AG10803 (cell line): ENCODE measurements around the gene COQ10A.

ENCODE experiments used
- DNase-seq: peaks from one replicate; pipeline ENCODE4 v3.0.0; 2010; ENCODE audit warnings: low read depth
- H3K4me3 ChIP-seq: 2 replicates; pipeline ENCODE4 v1.5.1; 2011; ENCODE audit warnings: mild to moderate bottlenecking, low read length, control low read depth
- TF ChIP-seq, protein P1 (sequence below): conservative IDR thresholded peaks from 2 replicates; pipeline ENCODE4 v1.5.1; 2011; ENCODE audit warnings: mild to moderate bottlenecking, low read length, control low read depth, inconsistent platforms

Gene COQ10A

DNA sequence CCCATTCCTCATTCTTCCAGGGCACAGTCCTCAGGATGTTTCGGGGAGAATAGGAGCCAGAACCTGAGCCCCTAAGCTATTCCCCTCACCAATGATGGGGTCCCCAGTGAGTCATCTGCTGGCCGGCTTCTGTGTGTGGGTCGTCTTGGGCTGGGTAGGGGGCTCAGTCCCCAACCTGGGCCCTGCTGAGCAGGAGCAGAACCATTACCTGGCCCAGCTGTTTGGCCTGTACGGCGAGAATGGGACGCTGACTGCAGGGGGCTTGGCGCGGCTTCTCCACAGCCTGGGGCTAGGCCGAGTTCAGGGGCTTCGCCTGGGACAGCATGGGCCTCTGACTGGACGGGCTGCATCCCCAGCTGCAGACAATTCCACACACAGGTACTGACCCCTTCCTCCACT is 35.6 kb upstream of the COQ10A start:
- no peak for DNase-seq
- TF ChIP-seq, protein P1, sequence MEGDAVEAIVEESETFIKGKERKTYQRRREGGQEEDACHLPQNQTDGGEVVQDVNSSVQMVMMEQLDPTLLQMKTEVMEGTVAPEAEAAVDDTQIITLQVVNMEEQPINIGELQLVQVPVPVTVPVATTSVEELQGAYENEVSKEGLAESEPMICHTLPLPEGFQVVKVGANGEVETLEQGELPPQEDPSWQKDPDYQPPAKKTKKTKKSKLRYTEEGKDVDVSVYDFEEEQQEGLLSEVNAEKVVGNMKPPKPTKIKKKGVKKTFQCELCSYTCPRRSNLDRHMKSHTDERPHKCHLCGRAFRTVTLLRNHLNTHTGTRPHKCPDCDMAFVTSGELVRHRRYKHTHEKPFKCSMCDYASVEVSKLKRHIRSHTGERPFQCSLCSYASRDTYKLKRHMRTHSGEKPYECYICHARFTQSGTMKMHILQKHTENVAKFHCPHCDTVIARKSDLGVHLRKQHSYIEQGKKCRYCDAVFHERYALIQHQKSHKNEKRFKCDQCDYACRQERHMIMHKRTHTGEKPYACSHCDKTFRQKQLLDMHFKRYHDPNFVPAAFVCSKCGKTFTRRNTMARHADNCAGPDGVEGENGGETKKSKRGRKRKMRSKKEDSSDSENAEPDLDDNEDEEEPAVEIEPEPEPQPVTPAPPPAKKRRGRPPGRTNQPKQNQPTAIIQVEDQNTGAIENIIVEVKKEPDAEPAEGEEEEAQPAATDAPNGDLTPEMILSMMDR, result no peak
- H3K4me3 ChIP-seq, result no peak overlapping the region

DNA sequence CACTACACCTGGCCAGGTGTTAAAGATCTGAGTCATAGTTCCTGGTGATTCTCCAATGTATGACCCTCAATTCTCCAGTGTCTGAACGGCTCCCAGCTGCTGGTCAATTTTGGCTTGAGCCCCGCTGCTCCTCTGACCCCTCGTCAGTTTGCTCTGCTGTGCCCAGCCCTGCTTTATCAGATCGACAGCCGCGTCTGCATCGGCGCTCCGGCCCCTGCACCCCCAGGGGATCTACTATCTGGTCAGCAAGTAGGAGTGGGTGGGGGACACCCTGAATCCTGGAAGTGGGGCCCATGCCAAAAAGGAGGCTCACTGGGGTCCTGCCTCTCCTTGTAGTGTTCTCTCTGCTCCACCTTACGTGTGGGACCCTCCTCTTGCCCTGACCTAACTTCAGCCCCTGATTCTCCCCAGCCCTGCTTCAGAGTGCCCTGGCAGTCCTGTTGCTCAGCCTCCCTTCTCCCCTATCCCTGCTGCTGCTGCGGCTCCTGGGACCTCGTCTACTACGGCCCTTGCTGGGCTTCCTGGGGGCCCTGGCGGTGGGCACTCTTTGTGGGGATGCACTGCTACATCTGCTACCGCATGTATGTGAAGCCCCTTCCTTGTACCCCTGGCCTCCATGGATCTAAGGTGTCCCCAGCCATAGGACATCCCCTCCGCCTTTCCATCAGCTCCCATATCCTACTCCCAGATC is 31.9 kb upstream of the COQ10A start:
- TF ChIP-seq, protein P1, result no peak
- no peak overlapping the region for H3K4me3 ChIP-seq
- DNase-seq, result no peak

DNA sequence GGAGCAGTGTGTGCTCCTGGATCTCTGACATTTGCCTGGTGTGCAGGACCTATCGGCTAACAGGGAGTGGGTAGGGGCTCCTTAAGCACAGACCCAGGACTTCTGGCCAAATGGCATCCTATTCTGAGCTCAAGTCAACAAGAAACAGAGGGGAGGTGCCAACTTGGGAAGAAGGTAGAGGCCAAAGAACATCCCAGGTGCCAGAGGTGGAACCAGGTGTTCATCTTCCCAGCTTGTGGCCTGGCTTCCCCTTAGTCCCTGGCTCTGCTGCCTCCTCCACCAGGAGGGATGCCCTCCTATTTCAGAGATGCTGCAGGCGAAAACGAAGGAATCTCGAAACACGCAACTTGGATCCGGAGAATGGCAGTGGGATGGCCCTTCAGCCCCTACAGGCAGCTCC is 30.7 kb upstream of the COQ10A start:
- H3K4me3 ChIP-seq, result no peak overlapping the region
- TF ChIP-seq, protein P1, result no peak
- no peak for DNase-seq

DNA sequence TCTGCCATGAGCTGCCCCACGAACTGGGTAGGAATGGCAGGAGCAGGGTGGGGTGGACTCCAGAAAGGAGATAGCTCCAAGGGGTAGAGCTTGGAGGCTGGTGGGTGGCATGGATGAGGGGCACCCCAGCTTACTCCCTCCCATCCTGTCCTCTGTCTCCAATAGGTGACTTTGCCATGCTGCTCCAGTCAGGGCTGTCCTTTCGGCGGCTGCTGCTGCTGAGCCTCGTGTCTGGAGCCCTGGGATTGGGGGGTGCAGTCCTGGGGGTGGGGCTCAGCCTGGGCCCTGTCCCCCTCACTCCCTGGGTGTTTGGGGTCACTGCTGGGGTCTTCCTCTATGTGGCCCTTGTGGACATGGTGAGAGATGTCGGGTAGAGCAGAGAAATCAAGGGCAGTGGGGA is 29.8 kb upstream of the COQ10A start:
- no peak for DNase-seq
- TF ChIP-seq, protein P1, result no peak
- H3K4me3 ChIP-seq, result no peak overlapping the region

DNA sequence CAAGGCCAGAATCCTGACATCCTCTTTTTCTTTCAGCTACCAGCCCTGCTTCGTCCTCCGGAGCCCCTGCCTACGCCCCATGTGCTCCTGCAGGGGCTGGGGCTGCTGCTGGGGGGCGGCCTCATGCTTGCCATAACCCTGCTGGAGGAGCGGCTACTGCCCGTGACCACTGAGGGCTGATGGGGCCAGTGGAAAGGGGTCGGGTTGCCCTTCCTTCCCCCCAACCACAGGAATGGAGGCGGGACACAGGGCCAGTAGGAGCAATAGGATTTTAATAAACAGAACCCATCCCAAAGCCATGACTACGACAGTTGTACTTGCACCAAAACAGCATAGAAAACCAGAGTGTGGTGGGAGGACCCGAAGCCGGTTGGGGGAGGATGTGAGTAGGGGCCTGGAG is 29.2 kb upstream of the COQ10A start:
- no peak for DNase-seq

DNA sequence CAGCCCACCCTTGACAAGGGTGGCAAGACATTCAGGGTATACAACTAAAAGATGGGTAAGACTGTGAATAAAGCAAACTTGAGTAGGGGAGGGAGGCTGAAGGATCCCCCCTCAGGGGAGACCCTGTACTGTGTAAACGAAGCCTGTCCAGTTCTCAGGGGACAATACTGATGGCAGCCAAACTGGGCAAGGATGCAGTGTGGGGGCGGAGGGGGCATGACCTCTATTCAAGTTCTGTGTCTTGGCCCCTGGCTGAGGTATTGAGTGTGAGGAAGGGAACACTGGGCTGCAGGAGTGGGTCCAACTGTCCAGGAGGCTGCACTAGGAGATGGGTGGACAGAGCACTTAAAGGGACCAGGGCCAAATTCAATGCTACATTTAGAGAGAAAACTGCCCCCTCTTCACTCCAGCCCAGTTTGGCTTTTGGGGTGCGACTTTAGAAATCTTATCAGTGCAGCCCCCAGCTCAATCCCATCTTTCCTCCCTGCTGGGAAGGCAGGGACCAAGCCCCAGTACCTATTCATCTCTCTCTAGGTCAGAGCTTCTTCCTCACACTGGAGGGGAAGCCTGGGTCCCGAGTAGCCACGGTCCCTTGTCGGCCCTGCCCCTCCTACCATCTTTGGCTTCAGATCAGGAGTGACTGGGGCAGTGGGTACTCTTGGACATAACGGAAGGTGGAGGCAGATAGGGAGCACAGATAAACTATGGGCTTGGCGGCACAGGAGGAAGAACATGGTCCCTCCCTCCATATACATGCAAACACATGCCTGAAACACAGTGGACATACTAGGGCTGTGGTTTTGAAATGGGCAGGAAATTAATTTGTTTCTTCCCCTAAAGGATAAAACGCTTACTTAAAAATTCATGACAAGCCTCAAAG is 25.1 kb upstream of the COQ10A start:
- DNase-seq, result no peak
- TF ChIP-seq, protein P1, result no peak
- H3K4me3 ChIP-seq, result no peak overlapping the region

More for the DNA sequence above, 29.2 kb upstream of the COQ10A start:
- TF ChIP-seq, protein P1, result no peak
- no peak overlapping the region for H3K4me3 ChIP-seq

DNA sequence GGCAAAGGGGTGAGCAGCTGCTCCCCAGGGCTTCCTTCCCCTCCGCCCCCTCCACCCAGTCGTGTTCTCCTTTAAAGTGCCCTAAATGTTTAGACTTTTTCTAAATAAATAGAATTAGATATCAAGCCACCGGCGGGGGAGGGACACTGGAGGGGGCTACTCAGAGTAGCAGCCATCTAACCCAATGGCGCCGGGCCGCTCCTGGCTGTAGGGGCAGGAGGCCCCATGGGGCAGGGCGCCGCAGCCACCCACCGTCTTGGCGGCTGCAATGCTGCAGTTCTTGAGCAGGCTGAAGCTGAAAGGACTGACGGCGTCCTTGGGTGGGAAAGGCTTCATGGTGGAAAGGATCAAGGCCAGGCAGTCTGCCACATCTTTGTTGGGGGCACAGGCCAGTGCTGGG is 23.8 kb upstream of the COQ10A start:
- no peak for DNase-seq
- no peak overlapping the region for H3K4me3 ChIP-seq
- TF ChIP-seq, protein P1, result no peak
